HEK293 (cell line): Measurements from ENCODE around the gene ALOXE3.

Source experiments
- CTCF ChIA-PET: fragments of 350-600 bp; formaldehyde crosslinking; extraction: SDS; loops from one replicate; lab custom pipeline; 2021; ENCODE audit warnings: antibody characterized with exemption; lab: Yijun Ruan, JAX
- POLR2A ChIA-PET: fragments of 300-600 bp; formaldehyde crosslinking; extraction: SDS; loops from one replicate; lab custom pipeline; 2020; ENCODE audit warnings: antibody characterized with exemption, inconsistent platforms; lab: Yijun Ruan, JAX
- H3K27ac ChIP-seq: fragments of 200-500 bp; sonication (Bioruptor generic); 2 replicates; pipeline ENCODE4 v1.5.1; 2014; ENCODE audit warnings: low read depth, low read length, control low read depth, inconsistent platforms; ENCODE audit errors: extremely low read depth
- H3K36me3 ChIP-seq, 2 experiments: fragments of 200-500 bp in 1 of 2; sonication (Bioruptor generic) in 1 of 2; 1 replicate in 1 of 2; 2 replicates in 1 of 2; pipeline ENCODE4 v1.5.1; 2014 to 2017; ENCODE audit warnings: inconsistent platforms in 2 of 2, low read length in 2 of 2; ENCODE audit not compliant: control insufficient read depth in 2 of 2, insufficient read depth in 1 of 2
- H3K4me1 ChIP-seq: fragments of 200-500 bp; sonication (Bioruptor generic); 2 replicates; pipeline ENCODE4 v1.5.1; 2014; ENCODE audit warnings: mild to moderate bottlenecking, low read length, inconsistent platforms; ENCODE audit not compliant: control insufficient read depth, insufficient read depth
- H3K4me3 ChIP-seq: 2 replicates; pipeline ENCODE4 v1.5.1; 2011; ENCODE audit warnings: low read depth, mild to moderate bottlenecking, control low read depth, low read length, moderate library complexity
- H3K9me3 ChIP-seq: fragments of 200-500 bp; sonication (Bioruptor generic); 2 replicates; pipeline ENCODE4 v1.5.1; 2014; ENCODE audit warnings: low read depth, low read length, inconsistent platforms; ENCODE audit not compliant: control insufficient read depth, insufficient read depth
- BCL11A ChIP-seq: fragments of 450-650 bp; formaldehyde crosslinking; IDR thresholded peaks from 2 replicates; pipeline ENCODE4 v1.5.1; 2016; ENCODE audit warnings: low read depth, missing biosample characterization, missing genetic modification characterization
- KLF1 ChIP-seq: fragments of 450-650 bp; formaldehyde crosslinking; IDR thresholded peaks from 2 replicates; pipeline ENCODE4 v1.5.1; 2016; ENCODE audit warnings: missing biosample characterization, missing genetic modification characterization
- KLF9 ChIP-seq: fragments of 450-650 bp; formaldehyde crosslinking; IDR thresholded peaks from 2 replicates; pipeline ENCODE4 v1.5.1; 2016; ENCODE audit warnings: missing biosample characterization, missing genetic modification characterization, low read depth
- OVOL3 ChIP-seq: fragments of 450-650 bp; formaldehyde crosslinking; IDR thresholded peaks from 2 replicates; pipeline ENCODE4 v1.5.1; 2016; ENCODE audit warnings: missing biosample characterization, missing genetic modification characterization
- ZBTB21 ChIP-seq: fragments of 450-650 bp; formaldehyde crosslinking; IDR thresholded peaks from 2 replicates; pipeline ENCODE4 v1.5.1; 2017; ENCODE audit warnings: missing biosample characterization, missing genetic modification characterization
- ZIC2 ChIP-seq: fragments of 450-650 bp; formaldehyde crosslinking; IDR thresholded peaks from 2 replicates; pipeline ENCODE4 v1.5.1; 2016; ENCODE audit warnings: missing biosample characterization, missing genetic modification characterization
- ZNF366 ChIP-seq: fragments of 450-650 bp; formaldehyde crosslinking; conservative IDR thresholded peaks from 2 replicates; pipeline ENCODE4 v1.5.1; 2016; ENCODE audit warnings: missing biosample characterization, missing genetic modification characterization
- ZNF423 ChIP-seq: fragments of 450-650 bp; formaldehyde crosslinking; IDR thresholded peaks from 2 replicates; pipeline ENCODE4 v1.5.1; 2016; ENCODE audit warnings: missing biosample characterization, missing genetic modification characterization
- ZNF555 ChIP-seq: fragments of 450-650 bp; formaldehyde crosslinking; conservative IDR thresholded peaks from 2 replicates; pipeline ENCODE4 v1.5.1; 2017; ENCODE audit warnings: missing biosample characterization, mild to moderate bottlenecking, missing genetic modification characterization, inconsistent platforms
- ZNF654 ChIP-seq: fragments of 450-650 bp; formaldehyde crosslinking; IDR thresholded peaks from 2 replicates; pipeline ENCODE4 v1.5.1; 2016; ENCODE audit warnings: low read depth, missing biosample characterization, missing genetic modification characterization
- ZXDB ChIP-seq: fragments of 450-650 bp; formaldehyde crosslinking; IDR thresholded peaks from 2 replicates; pipeline ENCODE4 v1.5.1; 2016; ENCODE audit warnings: missing biosample characterization, missing genetic modification characterization
- TF ChIP-seq, protein P1 (sequence below): fragments of 450-650 bp; formaldehyde crosslinking; IDR thresholded peaks from 2 replicates; pipeline ENCODE4 v1.5.1; 2016; ENCODE audit warnings: missing biosample characterization, missing genetic modification characterization
- TF ChIP-seq, protein P2 (sequence below): fragments of 450-650 bp; formaldehyde crosslinking; IDR thresholded peaks from 2 replicates; pipeline ENCODE4 v1.5.1; 2016; ENCODE audit warnings: missing biosample characterization, missing genetic modification characterization
- TF ChIP-seq, protein P3 (sequence below): fragments of 450-650 bp; formaldehyde crosslinking; IDR thresholded peaks from 2 replicates; pipeline ENCODE4 v1.5.1; 2016; ENCODE audit warnings: missing biosample characterization, missing genetic modification characterization
- TF ChIP-seq, protein P4 (sequence below): fragments of 450-650 bp; formaldehyde crosslinking; IDR thresholded peaks from 2 replicates; pipeline ENCODE4 v1.5.1; 2016; ENCODE audit warnings: missing biosample characterization, missing genetic modification characterization
- TF ChIP-seq, protein P5 (sequence below): fragments of 450-650 bp; formaldehyde crosslinking; IDR thresholded peaks from 2 replicates; pipeline ENCODE4 v1.5.1; 2017; ENCODE audit warnings: missing biosample characterization, missing genetic modification characterization

ALOXE3 gene

DNA sequence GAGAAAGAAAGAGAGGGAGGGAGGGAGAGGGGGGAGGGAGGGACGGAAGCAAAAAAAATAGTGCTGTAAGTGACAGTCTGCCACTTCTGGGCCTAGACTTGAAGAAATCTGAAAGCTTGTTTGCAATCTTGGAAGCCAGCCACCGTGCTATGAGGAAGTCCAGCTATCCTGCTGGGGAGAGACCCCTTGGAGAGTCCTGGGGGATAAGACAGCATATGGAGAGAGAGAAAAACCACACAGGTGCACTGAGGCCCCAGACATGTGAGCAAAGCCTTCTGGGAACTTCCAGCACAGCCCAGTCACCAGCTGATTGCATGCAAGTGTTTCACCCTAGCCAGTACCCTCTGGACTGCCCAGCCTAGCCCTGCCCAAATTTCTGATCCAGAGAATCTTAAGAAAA is 18.2 kb downstream of the ALOXE3 start (continued):
- TF ChIP-seq, protein P1, sequence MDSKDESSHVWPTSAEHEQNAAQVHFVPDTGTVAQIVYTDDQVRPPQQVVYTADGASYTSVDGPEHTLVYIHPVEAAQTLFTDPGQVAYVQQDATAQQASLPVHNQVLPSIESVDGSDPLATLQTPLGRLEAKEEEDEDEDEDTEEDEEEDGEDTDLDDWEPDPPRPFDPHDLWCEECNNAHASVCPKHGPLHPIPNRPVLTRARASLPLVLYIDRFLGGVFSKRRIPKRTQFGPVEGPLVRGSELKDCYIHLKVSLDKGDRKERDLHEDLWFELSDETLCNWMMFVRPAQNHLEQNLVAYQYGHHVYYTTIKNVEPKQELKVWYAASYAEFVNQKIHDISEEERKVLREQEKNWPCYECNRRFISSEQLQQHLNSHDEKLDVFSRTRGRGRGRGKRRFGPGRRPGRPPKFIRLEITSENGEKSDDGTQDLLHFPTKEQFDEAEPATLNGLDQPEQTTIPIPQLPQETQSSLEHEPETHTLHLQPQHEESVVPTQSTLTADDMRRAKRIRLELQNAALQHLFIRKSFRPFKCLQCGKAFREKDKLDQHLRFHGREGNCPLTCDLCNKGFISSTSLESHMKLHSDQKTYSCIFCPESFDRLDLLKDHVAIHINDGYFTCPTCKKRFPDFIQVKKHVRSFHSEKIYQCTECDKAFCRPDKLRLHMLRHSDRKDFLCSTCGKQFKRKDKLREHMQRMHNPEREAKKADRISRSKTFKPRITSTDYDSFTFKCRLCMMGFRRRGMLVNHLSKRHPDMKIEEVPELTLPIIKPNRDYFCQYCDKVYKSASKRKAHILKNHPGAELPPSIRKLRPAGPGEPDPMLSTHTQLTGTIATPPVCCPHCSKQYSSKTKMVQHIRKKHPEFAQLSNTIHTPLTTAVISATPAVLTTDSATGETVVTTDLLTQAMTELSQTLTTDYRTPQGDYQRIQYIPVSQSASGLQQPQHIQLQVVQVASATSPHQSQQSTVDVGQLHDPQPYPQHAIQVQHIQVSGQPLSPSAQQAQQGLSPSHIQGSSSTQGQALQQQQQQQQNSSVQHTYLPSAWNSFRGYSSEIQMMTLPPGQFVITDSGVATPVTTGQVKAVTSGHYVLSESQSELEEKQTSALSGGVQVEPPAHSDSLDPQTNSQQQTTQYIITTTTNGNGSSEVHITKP (tag by site-specific recombination): no peak
- TF ChIP-seq, all 188 proteins: peak for 3

DNA sequence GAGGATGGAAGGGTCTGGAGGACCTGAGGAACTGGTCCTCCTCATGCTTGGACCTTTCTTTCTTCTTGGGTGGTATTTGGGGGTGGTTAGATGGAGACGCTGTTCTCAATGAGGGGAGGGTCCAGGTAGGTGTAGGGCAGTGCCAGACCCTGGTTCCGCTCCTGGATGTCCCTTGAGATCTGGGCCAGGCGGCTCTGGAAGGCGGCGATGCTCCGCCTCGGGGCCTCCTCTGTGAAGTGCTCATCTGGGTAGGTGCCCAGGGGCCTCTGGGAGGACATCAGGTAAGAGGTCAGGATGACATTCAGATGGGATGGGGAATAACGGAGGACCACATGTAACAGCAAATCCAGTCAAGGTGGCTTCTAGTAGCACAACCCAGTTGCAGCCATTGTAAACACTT is 21.8 kb downstream of the ALOXE3 start:
- TF ChIP-seq, protein P2, sequence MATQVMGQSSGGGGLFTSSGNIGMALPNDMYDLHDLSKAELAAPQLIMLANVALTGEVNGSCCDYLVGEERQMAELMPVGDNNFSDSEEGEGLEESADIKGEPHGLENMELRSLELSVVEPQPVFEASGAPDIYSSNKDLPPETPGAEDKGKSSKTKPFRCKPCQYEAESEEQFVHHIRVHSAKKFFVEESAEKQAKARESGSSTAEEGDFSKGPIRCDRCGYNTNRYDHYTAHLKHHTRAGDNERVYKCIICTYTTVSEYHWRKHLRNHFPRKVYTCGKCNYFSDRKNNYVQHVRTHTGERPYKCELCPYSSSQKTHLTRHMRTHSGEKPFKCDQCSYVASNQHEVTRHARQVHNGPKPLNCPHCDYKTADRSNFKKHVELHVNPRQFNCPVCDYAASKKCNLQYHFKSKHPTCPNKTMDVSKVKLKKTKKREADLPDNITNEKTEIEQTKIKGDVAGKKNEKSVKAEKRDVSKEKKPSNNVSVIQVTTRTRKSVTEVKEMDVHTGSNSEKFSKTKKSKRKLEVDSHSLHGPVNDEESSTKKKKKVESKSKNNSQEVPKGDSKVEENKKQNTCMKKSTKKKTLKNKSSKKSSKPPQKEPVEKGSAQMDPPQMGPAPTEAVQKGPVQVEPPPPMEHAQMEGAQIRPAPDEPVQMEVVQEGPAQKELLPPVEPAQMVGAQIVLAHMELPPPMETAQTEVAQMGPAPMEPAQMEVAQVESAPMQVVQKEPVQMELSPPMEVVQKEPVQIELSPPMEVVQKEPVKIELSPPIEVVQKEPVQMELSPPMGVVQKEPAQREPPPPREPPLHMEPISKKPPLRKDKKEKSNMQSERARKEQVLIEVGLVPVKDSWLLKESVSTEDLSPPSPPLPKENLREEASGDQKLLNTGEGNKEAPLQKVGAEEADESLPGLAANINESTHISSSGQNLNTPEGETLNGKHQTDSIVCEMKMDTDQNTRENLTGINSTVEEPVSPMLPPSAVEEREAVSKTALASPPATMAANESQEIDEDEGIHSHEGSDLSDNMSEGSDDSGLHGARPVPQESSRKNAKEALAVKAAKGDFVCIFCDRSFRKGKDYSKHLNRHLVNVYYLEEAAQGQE (tag by site-specific recombination): no peak
- TF ChIP-seq ZIC2 (no peak), ZNF654 (tag by site-specific recombination) (no peak)
- TF ChIP-seq, all 188 proteins: peak for 0
- Histone ChIP-seq H3K9me3 (no peaks in the 10 kb centered on the region), H3K36me3 (no peaks in the 10 kb centered on the region), H3K27ac (no peak overlapping the region), H3K4me3 (no peak overlapping the region), H3K4me1 (no peaks in the 10 kb centered on the region)
- CTCF ChIA-PET: interaction anchor here (0.6 to 1.0 kb wide), 5 partner anchors 10 to 577 kb away, joined by 3 to 16 read pairs (median 3); no protein-coding TSS in a partner anchor
- POLR2A ChIA-PET: interaction anchor here (0.9 kb wide), 1 partner anchor 22 kb away, joined by 5 read pairs; no protein-coding TSS in a partner anchor

DNA sequence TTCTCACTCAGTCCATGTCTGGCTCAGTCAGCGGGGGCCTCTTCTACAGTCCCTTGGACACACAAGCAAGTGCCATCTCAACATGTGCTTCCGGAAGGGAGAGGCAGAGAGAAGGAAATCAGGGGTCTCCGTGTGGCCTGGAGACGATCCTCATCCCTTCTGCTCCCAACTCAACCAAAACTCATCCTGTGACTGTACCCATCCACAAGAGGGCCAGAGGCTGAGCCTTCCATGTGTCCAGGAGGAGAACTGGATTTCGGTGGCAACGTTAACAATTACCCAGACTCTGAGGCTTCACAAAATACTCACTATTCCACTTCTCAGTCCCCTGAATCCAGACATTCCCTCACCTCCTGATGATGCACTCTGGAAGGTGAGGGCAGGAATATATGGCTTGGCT is 23.0 kb downstream of the ALOXE3 start:
- CTCF ChIA-PET: interaction anchor here (13.6 to 27.3 kb wide), 2 partner anchors 10 to 18 kb away, joined by 288 to 561 read pairs; no protein-coding TSS in a partner anchor
- no peak for TF ChIP-seq ZBTB21 (tag by site-specific recombination)
- TF ChIP-seq, protein P3, sequence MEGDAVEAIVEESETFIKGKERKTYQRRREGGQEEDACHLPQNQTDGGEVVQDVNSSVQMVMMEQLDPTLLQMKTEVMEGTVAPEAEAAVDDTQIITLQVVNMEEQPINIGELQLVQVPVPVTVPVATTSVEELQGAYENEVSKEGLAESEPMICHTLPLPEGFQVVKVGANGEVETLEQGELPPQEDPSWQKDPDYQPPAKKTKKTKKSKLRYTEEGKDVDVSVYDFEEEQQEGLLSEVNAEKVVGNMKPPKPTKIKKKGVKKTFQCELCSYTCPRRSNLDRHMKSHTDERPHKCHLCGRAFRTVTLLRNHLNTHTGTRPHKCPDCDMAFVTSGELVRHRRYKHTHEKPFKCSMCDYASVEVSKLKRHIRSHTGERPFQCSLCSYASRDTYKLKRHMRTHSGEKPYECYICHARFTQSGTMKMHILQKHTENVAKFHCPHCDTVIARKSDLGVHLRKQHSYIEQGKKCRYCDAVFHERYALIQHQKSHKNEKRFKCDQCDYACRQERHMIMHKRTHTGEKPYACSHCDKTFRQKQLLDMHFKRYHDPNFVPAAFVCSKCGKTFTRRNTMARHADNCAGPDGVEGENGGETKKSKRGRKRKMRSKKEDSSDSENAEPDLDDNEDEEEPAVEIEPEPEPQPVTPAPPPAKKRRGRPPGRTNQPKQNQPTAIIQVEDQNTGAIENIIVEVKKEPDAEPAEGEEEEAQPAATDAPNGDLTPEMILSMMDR (tag by site-specific recombination): peak; percentile 62
- H3K9me3 ChIP-seq: no peaks in the 10 kb centered on the region

DNA sequence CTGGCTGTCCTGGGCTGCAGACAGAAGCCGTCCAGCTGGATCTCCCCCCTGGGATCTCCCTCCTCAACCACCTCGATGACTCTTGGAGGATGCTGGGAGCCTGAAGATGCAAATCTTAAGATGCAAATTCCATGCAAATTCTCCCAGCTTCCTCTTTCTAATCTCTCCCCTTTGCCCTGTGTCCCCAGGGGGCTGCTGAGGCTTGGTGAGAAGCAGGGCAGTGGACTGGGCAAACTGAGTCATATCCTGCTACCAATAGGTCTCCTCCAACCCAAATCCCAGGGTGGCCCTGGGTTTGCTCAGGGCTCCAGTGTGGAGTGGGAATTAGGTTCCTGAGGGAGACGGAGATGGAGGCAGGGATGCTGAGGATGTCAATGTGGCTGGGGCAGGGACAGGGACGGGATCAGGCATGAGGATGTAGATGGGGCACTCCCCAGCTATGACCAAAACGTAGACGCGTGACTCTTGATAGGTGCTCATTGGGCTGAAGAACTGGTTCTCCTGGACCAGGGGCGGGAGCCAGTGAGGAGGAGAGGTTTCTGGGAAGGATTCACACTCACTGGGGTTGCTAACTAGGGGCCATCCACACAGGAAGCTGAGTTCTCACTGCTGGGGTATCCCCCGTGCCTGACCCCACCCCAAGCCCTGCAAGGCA is 27.2 kb downstream of the ALOXE3 start:
- Histone ChIP-seq H3K9me3 (no peaks in the 10 kb centered on the region), H3K4me3 (no peak overlapping the region), H3K4me1 (no peaks in the 10 kb centered on the region), H3K36me3 (no peaks in the 10 kb centered on the region), H3K27ac (no peak overlapping the region)
- POLR2A ChIA-PET: interaction anchor here (0.7 kb wide), 1 partner anchor 82 kb away, joined by 6 read pairs; no protein-coding TSS in a partner anchor
- CTCF ChIA-PET: interaction anchor here (0.7 to 27.3 kb wide), 8 partner anchors 14 to 158 kb away, joined by 3 to 561 read pairs (median 5); no protein-coding TSS in a partner anchor
- TF ChIP-seq, protein P4, sequence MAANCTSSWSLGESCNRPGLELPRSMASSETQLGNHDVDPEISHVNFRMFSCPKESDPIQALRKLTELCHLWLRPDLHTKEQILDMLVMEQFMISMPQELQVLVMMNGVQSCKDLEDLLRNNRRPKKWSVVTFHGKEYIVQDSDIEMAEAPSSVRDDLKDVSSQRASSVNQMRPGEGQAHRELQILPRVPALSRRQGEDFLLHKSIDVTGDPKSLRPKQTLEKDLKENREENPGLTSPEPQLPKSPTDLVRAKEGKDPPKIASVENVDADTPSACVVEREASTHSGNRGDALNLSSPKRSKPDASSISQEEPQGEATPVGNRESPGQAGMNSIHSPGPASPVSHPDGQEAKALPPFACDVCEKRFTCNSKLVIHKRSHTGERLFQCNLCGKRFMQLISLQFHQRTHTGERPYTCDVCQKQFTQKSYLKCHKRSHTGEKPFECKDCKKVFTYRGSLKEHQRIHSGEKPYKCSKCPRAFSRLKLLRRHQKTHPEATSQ (tag by site-specific recombination): no peak
- TF ChIP-seq ZNF423 (no peak), ZNF366 (tag by site-specific recombination) (no peak), OVOL3 (no peak), KLF9 (tag by site-specific recombination) (no peak), KLF1 (tag by site-specific recombination) (no peak), ZNF555 (tag by site-specific recombination) (no peak), BCL11A (no peak), ZXDB (tag by site-specific recombination) (no peak)
- TF ChIP-seq, protein P5, sequence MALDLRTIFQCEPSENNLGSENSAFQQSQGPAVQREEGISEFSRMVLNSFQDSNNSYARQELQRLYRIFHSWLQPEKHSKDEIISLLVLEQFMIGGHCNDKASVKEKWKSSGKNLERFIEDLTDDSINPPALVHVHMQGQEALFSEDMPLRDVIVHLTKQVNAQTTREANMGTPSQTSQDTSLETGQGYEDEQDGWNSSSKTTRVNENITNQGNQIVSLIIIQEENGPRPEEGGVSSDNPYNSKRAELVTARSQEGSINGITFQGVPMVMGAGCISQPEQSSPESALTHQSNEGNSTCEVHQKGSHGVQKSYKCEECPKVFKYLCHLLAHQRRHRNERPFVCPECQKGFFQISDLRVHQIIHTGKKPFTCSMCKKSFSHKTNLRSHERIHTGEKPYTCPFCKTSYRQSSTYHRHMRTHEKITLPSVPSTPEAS: no peak

More for the DNA sequence above, 23.0 kb downstream of the ALOXE3 start:
- no peak overlapping the region for H3K27ac ChIP-seq
- no peaks in the 10 kb centered on the region for H3K4me1 ChIP-seq
- no peaks in the 10 kb centered on the region for H3K36me3 ChIP-seq
- POLR2A ChIA-PET: no interaction called here
- H3K4me3 ChIP-seq: no peak overlapping the region
